HepG2 (cell line): ENCODE measurements around the gene SMTNL1. TPM values are rescaled to one million over a fixed set of nuclear protein-coding genes. Genes with fewer than 3 reads are reported as not detected.

ENCODE experiments used
- ATAC-seq: fragments of 200-7000 bp; cut with Tn5 transposase; 3 replicates; pipeline ENCODE4 v1.9.1; 2020; ENCODE audit warnings: mild to moderate bottlenecking, moderate library complexity
- BruUV-seq: library from RNA; stranded (reverse); fragments of 400-500 nt; replicated peaks from 2 replicates; lab custom pipeline; 2021; lab: Mats Ljungman, UMichigan
- CTCF ChIA-PET: fragments of 300-600 bp; formaldehyde crosslinking; extraction: SDS; loops from one replicate; lab custom pipeline; 2021; ENCODE audit warnings: low total read pairs, inconsistent platforms, low intra/inter-chr PET ratio; lab: Yijun Ruan, JAX
- POLR2A ChIA-PET: fragments of 350-600 bp; sonication (Branson Sonifier 250); formaldehyde crosslinking; loops from one replicate; lab custom pipeline; 2020; ENCODE audit warnings: antibody characterized with exemption, inconsistent platforms; lab: Yijun Ruan, JAX
- DNase-seq: peaks from one replicate; pipeline ENCODE4 v3.0.0-alpha.2; 2015; ENCODE audit warnings: low spot score
- FAIRE-seq: peaks from 3 replicates; lab custom pipeline; 2011; peaks lifted over from hg19 to GRCh38; lab: Jason Lieb, UNC
- H2AFZ ChIP-seq: one replicate; pipeline ENCODE4 v1.6.1; 2011; ENCODE audit warnings: low read length, inconsistent platforms
- H3K27ac ChIP-seq: fragments of 300-600 bp; 3 replicates; pipeline ENCODE4 v1.8.0; 2011; ENCODE audit warnings: mixed run types, mild to moderate bottlenecking, mixed read lengths, low read length, inconsistent platforms; ENCODE audit not compliant: insufficient read depth; ENCODE audit errors: extremely low read length
- H3K27me3 ChIP-seq, 2 experiments: fragments of 200-600 bp in 1 of 2; 2 replicates in 1 of 2; 3 replicates in 1 of 2; pipeline versions ENCODE4 v1.6.0 to v1.8.0; 2011; ENCODE audit warnings: low read length in 2 of 2, mild to moderate bottlenecking in 2 of 2, moderate library complexity in 2 of 2, inconsistent platforms in 1 of 2; ENCODE audit not compliant: insufficient read depth in 2 of 2, control insufficient read depth in 1 of 2
- H3K36me3 ChIP-seq, 2 experiments: fragments of 200-600 bp in 1 of 2; replicated peaks in 1 of 2; 2 replicates in 1 of 2; 3 replicates in 1 of 2; pipeline versions ENCODE4 v1.5.1 to v1.8.0; 2011; ENCODE audit warnings: low read length in 2 of 2, inconsistent platforms in 1 of 2; ENCODE audit not compliant: insufficient read depth in 2 of 2, control insufficient read depth in 1 of 2
- H3K4me1 ChIP-seq: 2 replicates; pipeline ENCODE4 v1.5.1; 2012; ENCODE audit warnings: low read length, inconsistent platforms; ENCODE audit not compliant: insufficient read depth
- H3K4me2 ChIP-seq: 2 replicates; pipeline ENCODE4 v1.6.0; 2011; ENCODE audit warnings: low read depth, low read length, inconsistent platforms
- H3K4me3 ChIP-seq, 3 experiments: fragments of 200-600 bp in 1 of 3; sonication (generic), shearing (Covaris generic) in 1 of 3; replicated peaks in 1 of 3; 2 replicates each; pipeline ENCODE4 v1.5.1; 2011 to 2016; ENCODE audit warnings: low read length in 3 of 3, inconsistent platforms in 2 of 3, low read depth in 2 of 3, mild to moderate bottlenecking in 2 of 3, control low read depth in 1 of 3, mixed read lengths in 1 of 3; ENCODE audit not compliant: insufficient read depth in 1 of 3
- H3K79me2 ChIP-seq: one replicate; pipeline ENCODE4 v1.6.1; 2011; ENCODE audit warnings: low read length, inconsistent platforms; ENCODE audit not compliant: insufficient read depth
- H3K9ac ChIP-seq: 2 replicates; pipeline ENCODE4 v1.6.0; 2011; ENCODE audit warnings: mild to moderate bottlenecking, low read depth, low read length, inconsistent platforms; ENCODE audit not compliant: insufficient read depth
- H3K9me3 ChIP-seq: 2 replicates; pipeline ENCODE4 v1.5.1; 2012; ENCODE audit warnings: mild to moderate bottlenecking, low read length
- H4K20me1 ChIP-seq: 2 replicates; pipeline ENCODE4 v1.6.0; 2011; ENCODE audit warnings: inconsistent platforms, mild to moderate bottlenecking, low read length, moderate library complexity; ENCODE audit not compliant: insufficient read depth
- HHEX ChIP-seq: IDR thresholded peaks from 2 replicates; pipeline ENCODE4 v1.6.1; 2016; ENCODE audit warnings: control low read depth
- HOXA7 ChIP-seq: sonication (generic); formaldehyde crosslinking; IDR thresholded peaks from 2 replicates; pipeline ENCODE4 v1.8.1; 2022; ENCODE audit warnings: mild to moderate bottlenecking, missing genetic modification reagents, moderate library complexity
- MYC ChIP-seq: sonication (generic); formaldehyde crosslinking; IDR thresholded peaks from 2 replicates; pipeline ENCODE4 v1.9.0; 2021; ENCODE audit warnings: missing genetic modification reagents, borderline replicate concordance
- NR2C2 ChIP-seq: sonication (generic); formaldehyde crosslinking; IDR thresholded peaks from 2 replicates; pipeline ENCODE4 v1.4.0; 2020; ENCODE audit warnings: missing genetic modification reagents, mild to moderate bottlenecking, moderate library complexity, borderline replicate concordance
- SAFB2 ChIP-seq: sonication (generic); formaldehyde crosslinking; IDR thresholded peaks from 2 replicates; pipeline ENCODE4 v1.5.1; 2020; ENCODE audit warnings: missing genetic modification reagents, low read depth, mild to moderate bottlenecking, borderline replicate concordance
- SNRNP70 ChIP-seq: fragments of 200-400 bp; formaldehyde crosslinking; IDR thresholded peaks from 2 replicates; pipeline ENCODE4 v1.6.1; 2017; ENCODE audit warnings: mild to moderate bottlenecking, low read depth, low read length, moderate library complexity
- TSC22D2 ChIP-seq: sonication (generic); formaldehyde crosslinking; IDR thresholded peaks from 2 replicates; pipeline ENCODE4 v1.5.1; 2020; ENCODE audit warnings: missing genetic modification reagents, mild to moderate bottlenecking, borderline replicate concordance
- ZNF12 ChIP-seq: sonication (generic); formaldehyde crosslinking; IDR thresholded peaks from 2 replicates; pipeline ENCODE4 v1.5.0; 2020; ENCODE audit warnings: missing genetic modification reagents
- ZNF142 ChIP-seq: sonication (generic); formaldehyde crosslinking; IDR thresholded peaks from 2 replicates; pipeline ENCODE4 v1.4.0; 2020; ENCODE audit warnings: missing genetic modification reagents
- ZNF430 ChIP-seq: sonication (generic); formaldehyde crosslinking; IDR thresholded peaks from 2 replicates; pipeline ENCODE4 v1.9.0; 2021; ENCODE audit warnings: mild to moderate bottlenecking, missing genetic modification reagents
- ZNF713 ChIP-seq: sonication (generic); formaldehyde crosslinking; IDR thresholded peaks from 2 replicates; pipeline ENCODE4 v1.4.0; 2020; ENCODE audit warnings: mild to moderate bottlenecking, missing genetic modification reagents
- ZXDC ChIP-seq: sonication (generic); formaldehyde crosslinking; IDR thresholded peaks from 2 replicates; pipeline ENCODE4 v1.5.0; 2020; ENCODE audit warnings: mild to moderate bottlenecking, missing genetic modification reagents
- WGBS: methylation state at CpG from one replicate; pipeline ENCODE4 v1.1.6; 2017; ENCODE audit warnings: low lambda C conversion rate; 5-methylcytosine and 5-hydroxymethylcytosine counted together
- in situ Hi-C: cut with HindIII; loops from 2 replicates; pipeline ENCODE4 v1.10.0; 2017; ENCODE audit warnings: low pct_unique_long_range_greater_than_20kb; ENCODE audit not compliant: extremely low pct_ligation_motif_present
- intact Hi-C: fragments of 100-400 bp; cut with micrococcal nuclease; formaldehyde crosslinking; loops from one replicate; pipeline ENCODE4 v1.10.0; 2022; ENCODE audit not compliant: unreplicated experiment
- polyA plus RNA-seq, 8 experiments: library from polyadenylated mRNA; depleted of rRNA in 3 of 8; stranded (reverse) in 7 of 8; unstranded in 1 of 8; fragments of >200 nt; fragmentation: Illumina TruSeq in 4 of 8; extraction: Trizol in 4 of 8; gene quantifications; 2 replicates each; pipeline versions ENCODE4 v1.2.1 to v1.2.3, GENCODE V29; 2011 to 2016; ENCODE audit warnings: low read depth in 4 of 8, missing spikeins in 1 of 8, mixed read lengths in 1 of 8; ENCODE audit not compliant: insufficient read depth in 1 of 8
- total RNA-seq, 5 experiments: library from RNA; depleted of rRNA; stranded (reverse); fragments of >200 nt; fragmentation: Illumina TruSeq; extraction: Trizol; gene quantifications; 2 replicates each; pipeline ENCODE4 v1.2.3, GENCODE V29; 2016; ENCODE audit warnings: low read depth in 1 of 5

SMTNL1 gene
- total and polyA plus RNA-seq, 2 of the 13 experiments (the other 11 are each of a cell fraction or from before 2014, with no cell fraction given) = 0.04 TPM; not detected in 1

DNA sequence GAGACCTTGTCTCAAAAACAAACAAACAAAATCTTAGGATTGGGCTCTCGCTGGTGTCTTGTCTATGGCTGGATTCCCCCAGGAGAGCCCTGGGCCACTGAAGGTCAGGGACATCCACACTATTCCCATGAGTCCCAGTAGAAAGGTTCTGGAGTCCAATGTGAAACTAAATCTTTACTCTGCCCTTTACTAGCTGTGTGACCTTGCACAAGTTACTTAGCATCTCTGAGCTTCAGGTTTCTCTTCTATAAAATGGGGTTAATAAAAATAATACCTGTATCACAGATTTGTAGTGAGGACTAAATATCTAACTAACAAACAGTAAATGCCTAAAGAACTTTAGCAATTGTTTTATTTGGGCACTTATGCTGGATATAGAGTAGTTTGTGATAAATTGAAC, 30.9 kb upstream of the SMTNL1 start (continued):
- TF ChIP-seq TSC22D2 (CRISPR knock-in tag) (no peak), MYC (CRISPR knock-in tag) (no peak), HHEX (CRISPR knock-in tag) (no peak), SNRNP70 (no peak)

- no peak overlapping the region for H3K4me2 ChIP-seq
- H3K4me3 ChIP-seq = no peak overlapping the region
- no peak; the same call in 2 of the 3 replicates for ATAC-seq
- FAIRE-seq = no peak
- peak overlapping the region; percentile 65 for H3K27ac ChIP-seq
- WGBS = 71% methylated on average over 7 of the region's 7 CpGs
- no peak overlapping the region for H3K9ac ChIP-seq
- BruUV-seq = no TSS peak
- peaks cover 90% of the 10 kb centered on the region for H3K4me1 ChIP-seq
- H3K36me3 ChIP-seq = peaks cover 6 to 43% of the 10 kb centered on the region in 2 experiments; a peak in 3 of 5 replicates
- H3K79me2 ChIP-seq = peaks cover 66% of the 10 kb centered on the region
- DNase-seq = no peak
- peaks cover 11% of the 10 kb centered on the region for H4K20me1 ChIP-seq
- H2AFZ ChIP-seq = no peak overlapping the region
- CTCF ChIA-PET = no interaction called here
- in situ Hi-C loops (no loop called here), intact Hi-C loops (no loop called here)
- no peaks in the 10 kb centered on the region for H3K27me3 ChIP-seq
- POLR2A ChIA-PET = interaction anchor here (1.3 to 9.7 kb wide), 2 partner anchors 7 to 11 kb away, joined by 11 to 111 read pairs; partner anchors contain the start of gene SLC43A1
- no peaks in the 10 kb centered on the region for H3K9me3 ChIP-seq
- TF ChIP-seq HOXA7 (no peak), ZNF430 (CRISPR knock-in tag) (no peak), ZNF142 (CRISPR knock-in tag) (0 out of 2 replicates have a peak, but pooled peaks have one; percentile 29), ZXDC (CRISPR knock-in tag) (no peak), ZNF12 (CRISPR knock-in tag) (no peak), SAFB2 (CRISPR knock-in tag) (no peak), ZNF713 (CRISPR knock-in tag) (no peak), NR2C2 (CRISPR knock-in tag) (no peak)
Observed at GRCh38 chr11:57508341-57509170, 28.8 kb upstream of the SMTNL1 start.
